GM23338 (cell line): ENCODE data around the gene GNAO1. TPM values are rescaled to one million over a fixed set of nuclear protein-coding genes. Genes with fewer than 3 reads are reported as not detected.

Experiments
- ATAC-seq: fragments of 200-7000 bp; cut with Tn5 transposase; 3 replicates; pipeline ENCODE4 v1.9.1; 2020
- DNase-seq: peaks from one replicate; pipeline ENCODE4 v3.0.0-alpha.2; 2015; ENCODE audit warnings: low spot score
- H2AFZ ChIP-seq: fragments of 200-600 bp; sonication (generic); 2 replicates; pipeline ENCODE4 v1.8.0; 2016; ENCODE audit warnings: antibody characterized with exemption, mild to moderate bottlenecking, moderate library complexity
- H3F3A ChIP-seq: fragments of 200-600 bp; sonication (generic); replicated peaks from 2 replicates; pipeline ENCODE4 v1.8.0; 2017; ENCODE audit warnings: antibody characterized with exemption, mixed run types, low read depth
- H3K27ac ChIP-seq: fragments of 200-600 bp; sonication (generic); 2 replicates; pipeline ENCODE4 v1.6.1; 2016; ENCODE audit warnings: low read depth
- H3K27me3 ChIP-seq: fragments of 200-600 bp; sonication (generic); 2 replicates; pipeline ENCODE4 v1.8.0; 2016; ENCODE audit warnings: mild to moderate bottlenecking, mixed run types, moderate library complexity; ENCODE audit not compliant: insufficient read depth
- H3K36me3 ChIP-seq: fragments of 200-600 bp; sonication (generic); 2 replicates; pipeline ENCODE4 v1.8.0; 2016; ENCODE audit warnings: mild to moderate bottlenecking; ENCODE audit not compliant: insufficient read depth
- H3K4me1 ChIP-seq: fragments of 200-600 bp; sonication (generic); 2 replicates; pipeline ENCODE4 v1.8.0; 2016; ENCODE audit warnings: mild to moderate bottlenecking, moderate library complexity; ENCODE audit not compliant: insufficient read depth
- H3K4me2 ChIP-seq: fragments of 200-600 bp; sonication (generic); 2 replicates; pipeline ENCODE4 v1.7.1; 2017; ENCODE audit warnings: mixed run types
- H3K4me3 ChIP-seq: fragments of 200-600 bp; sonication (generic); 2 replicates; pipeline ENCODE4 v1.6.1; 2016; ENCODE audit warnings: mixed run types
- H3K79me2 ChIP-seq: fragments of 200-600 bp; sonication (generic); replicated peaks from 2 replicates; pipeline ENCODE4 v1.8.0; 2017; ENCODE audit warnings: mild to moderate bottlenecking; ENCODE audit not compliant: insufficient read depth
- H3K9me2 ChIP-seq: fragments of 200-600 bp; sonication (generic); 2 replicates; pipeline ENCODE4 v1.8.0; 2017; ENCODE audit not compliant: insufficient read depth
- H4K20me1 ChIP-seq: fragments of 200-600 bp; sonication (generic); replicated peaks from 2 replicates; pipeline ENCODE4 v1.8.0; 2017; ENCODE audit warnings: mild to moderate bottlenecking; ENCODE audit not compliant: insufficient read depth
- H3K27ac Mint-ChIP-seq: 2 replicates; pipeline ENCODE4 v1.8.0; 2020; ENCODE audit warnings: inconsistent platforms, mild to moderate bottlenecking, moderate library complexity, mixed read lengths
- H3K27me3 Mint-ChIP-seq: 3 replicates; pipeline ENCODE4 v1.8.0; 2022; ENCODE audit warnings: low read depth, mild to moderate bottlenecking, moderate library complexity, mixed read lengths, inconsistent platforms; ENCODE audit not compliant: insufficient read depth, poor library complexity
- H3K36me3 Mint-ChIP-seq: 3 replicates; pipeline ENCODE4 v1.8.0; 2021; ENCODE audit warnings: low read depth, mild to moderate bottlenecking, inconsistent platforms, moderate library complexity, mixed read lengths
- H3K4me1 Mint-ChIP-seq: 3 replicates; pipeline ENCODE4 v1.8.0; 2020; ENCODE audit warnings: mild to moderate bottlenecking, inconsistent platforms, mixed read lengths
- H3K4me3 Mint-ChIP-seq: 3 replicates; pipeline ENCODE4 v1.8.0; 2021; ENCODE audit warnings: moderate library complexity, mild to moderate bottlenecking, inconsistent platforms, mixed read lengths
- H3K9me3 Mint-ChIP-seq: 3 replicates; pipeline ENCODE4 v1.8.0; 2020; ENCODE audit warnings: moderate library complexity, mild to moderate bottlenecking, inconsistent platforms, mixed read lengths
- CREB1 ChIP-seq: fragments of 250-450 bp; sonication (Bioruptor Pico); IDR thresholded peaks from 2 replicates; pipeline ENCODE4 v1.5.0; 2020; ENCODE audit warnings: low read depth, mild to moderate bottlenecking, moderate library complexity
- CTCF ChIP-seq, 2 experiments: fragments of 200-600 bp in 1 of 2; sonication (generic) in 1 of 2; conservative IDR thresholded peaks; 2 replicates each; pipeline versions ENCODE4 v1.5.1 to v1.6.1; 2016 to 2017; ENCODE audit warnings: antibody characterized with exemption in 2 of 2, low read depth in 2 of 2, mild to moderate bottlenecking in 2 of 2, moderate library complexity in 1 of 2
- ETS1 ChIP-seq: IDR thresholded peaks from 2 replicates; pipeline ENCODE4 v1.6.1; 2016; ENCODE audit warnings: antibody characterized with exemption
- EZH2 ChIP-seq: fragments of 200-600 bp; sonication (generic); IDR thresholded peaks from one replicate; pipeline ENCODE4 v1.8.0; 2017; ENCODE audit warnings: antibody characterized with exemption, mild to moderate bottlenecking, low read depth; ENCODE audit not compliant: unreplicated experiment
- EZH2phosphoT487 ChIP-seq: fragments of 200-600 bp; sonication (generic); IDR thresholded peaks from one replicate; pipeline ENCODE4 v1.8.1; 2018; ENCODE audit warnings: antibody characterized with exemption; ENCODE audit not compliant: unreplicated experiment
- JUNB ChIP-seq: IDR thresholded peaks from one replicate; pipeline ENCODE4 v1.6.1; 2016; ENCODE audit warnings: antibody characterized with exemption; ENCODE audit not compliant: unreplicated experiment
- STAT1 ChIP-seq: IDR thresholded peaks from one replicate; pipeline ENCODE4 v1.6.1; 2016; ENCODE audit warnings: antibody characterized with exemption; ENCODE audit not compliant: unreplicated experiment
- ZNF114 ChIP-seq: fragments of 250-450 bp; sonication (Bioruptor Pico); IDR thresholded peaks from 2 replicates; pipeline ENCODE4 v1.5.0; 2020; ENCODE audit warnings: mild to moderate bottlenecking, moderate library complexity
- ZNF331 ChIP-seq: fragments of 250-450 bp; sonication (Bioruptor Pico); IDR thresholded peaks from 2 replicates; pipeline ENCODE4 v1.5.0; 2020; ENCODE audit warnings: low read depth, mild to moderate bottlenecking, moderate library complexity
- polyA plus RNA-seq: library from polyadenylated mRNA; unstranded; fragments of >200 nt; fragmentation: Nextera tagmentation; extraction: Ambion mirVana; gene quantifications from 2 replicates; pipeline ENCODE4 v1.2.1, GENCODE V29; 2016
- total RNA-seq: library from RNA; depleted of rRNA; stranded (reverse); fragments of >200 nt; shearing (Covaris generic); gene quantifications from 2 replicates; pipeline ENCODE4 v1.2.3, GENCODE V29; 2014

The GNAO1 gene
- total and polyA plus RNA-seq, 2 experiments from 2014 or later: 6.5 to 24.8 TPM

GRCh38 chr16:56286809-56287208 is 95.5 kb downstream of the GNAO1 start:
- peaks cover 30% of the 10 kb centered on the region for H3K4me1 ChIP-seq
- H3K4me3 ChIP-seq: no peak overlapping the region
- DNase-seq (no peak), ATAC-seq (no peak)
- no peak overlapping the region for H3K27ac ChIP-seq
- H3K4me2 ChIP-seq: no peak overlapping the region
- no peaks in the 10 kb centered on the region for H3K36me3 ChIP-seq
- no peaks in the 10 kb centered on the region for H3K9me3 Mint-ChIP-seq
- no peak for TF ChIP-seq ZNF331 (CRISPR knock-in tag)
- no peak for TF ChIP-seq ETS1
- no peak for TF ChIP-seq JUNB
- TF ChIP-seq ZNF114 (CRISPR knock-in tag): no peak
- no peak for TF ChIP-seq CREB1
- no peak for TF ChIP-seq EZH2phosphoT487
- no peak for TF ChIP-seq CTCF (conservative IDR thresholded peaks at IDR 0.05; ENCODE audit: low read depth in 2 of 2)
- TF ChIP-seq STAT1: no peak
- no peak for TF ChIP-seq EZH2
- H3K36me3 Mint-ChIP-seq: no peaks in the 10 kb centered on the region; the same call in 1 of the 3 replicates
- no peaks in the 10 kb centered on the region for H4K20me1 ChIP-seq
- no peak overlapping the region for H2AFZ ChIP-seq
- no peak overlapping the region for H3K4me3 Mint-ChIP-seq
- H3K27ac Mint-ChIP-seq: no peak overlapping the region
- H3F3A ChIP-seq: 0 out of 2 replicates have a peak, but pooled peaks cover 3% of the 10 kb centered on the region
- H3K9me2 ChIP-seq: peaks cover 15% of the 10 kb centered on the region
- peaks cover 15% of the 10 kb centered on the region for H3K27me3 Mint-ChIP-seq
- peaks cover 77% of the 10 kb centered on the region for H3K4me1 Mint-ChIP-seq
- H3K27me3 ChIP-seq: no peaks in the 10 kb centered on the region
- no peaks in the 10 kb centered on the region for H3K79me2 ChIP-seq

- peaks cover 18% of the 10 kb centered on the region for H3K4me1 ChIP-seq
- H4K20me1 ChIP-seq: no peaks in the 10 kb centered on the region
- H3K36me3 ChIP-seq: no peaks in the 10 kb centered on the region
- H3K27ac ChIP-seq: no peak overlapping the region
- no peak overlapping the region for H2AFZ ChIP-seq
- no peak overlapping the region for H3K4me2 ChIP-seq
- H3K79me2 ChIP-seq: no peaks in the 10 kb centered on the region
- no peak for TF ChIP-seq EZH2
- no peak for TF ChIP-seq CTCF (conservative IDR thresholded peaks at IDR 0.05; ENCODE audit: low read depth in 2 of 2)
- TF ChIP-seq ZNF331 (CRISPR knock-in tag): no peak
- no peaks in the 10 kb centered on the region for H3K27me3 ChIP-seq
- Mint-ChIP-seq H3K27ac (no peak overlapping the region), H3K27me3 (peaks cover 15% of the 10 kb centered on the region), H3K36me3 (no peaks in the 10 kb centered on the region; the same call in 1 of the 3 replicates), H3K4me3 (no peak overlapping the region), H3K9me3 (no peaks in the 10 kb centered on the region), H3K4me1 (peaks cover 69% of the 10 kb centered on the region)
- H3K9me2 ChIP-seq: peaks cover 10% of the 10 kb centered on the region
- no peak overlapping the region for H3K4me3 ChIP-seq
- no peaks in the 10 kb centered on the region for H3F3A ChIP-seq
- DNase-seq: no peak
- ATAC-seq: no peak
Observed at GRCh38 chr16:56288019-56288418, 96.7 kb downstream of the GNAO1 start.
